Keratinocyte (primary cell): ENCODE results near the gene MRPL34. TPM values are rescaled to one million over a fixed set of nuclear protein-coding genes. Genes with fewer than 3 reads are reported as not detected.

Experiments
- DNase-seq: peaks from one replicate; pipeline ENCODE4 v3.0.0-alpha.2; 2011; ENCODE audit warnings: low read depth, missing footprints, low spot score
- FAIRE-seq: peaks from 2 replicates; lab custom pipeline; 2011; peaks lifted over from hg19 to GRCh38; lab: Jason Lieb, UNC
- H2AFZ ChIP-seq: 2 replicates; pipeline ENCODE4 v1.6.0; 2012; ENCODE audit warnings: low read length, control low read depth, inconsistent platforms; ENCODE audit not compliant: control insufficient read depth
- H3K27ac ChIP-seq: 2 replicates; pipeline ENCODE4 v1.5.1; 2011; ENCODE audit warnings: low read length; ENCODE audit not compliant: control insufficient read depth, insufficient read depth
- H3K27me3 ChIP-seq: 3 replicates; pipeline ENCODE4 v1.6.0; 2011; ENCODE audit warnings: low read length; ENCODE audit not compliant: control insufficient read depth, insufficient read depth; ENCODE audit errors: extremely low read depth
- H3K36me3 ChIP-seq, 2 experiments: 2 replicates in 1 of 2; 3 replicates in 1 of 2; pipeline ENCODE4 v1.5.1; 2011; ENCODE audit warnings: low read length in 2 of 2, mild to moderate bottlenecking in 1 of 2; ENCODE audit not compliant: control insufficient read depth in 2 of 2, insufficient read depth in 2 of 2; ENCODE audit errors: extremely low read depth in 1 of 2
- H3K4me1 ChIP-seq: 3 replicates; pipeline ENCODE4 v1.5.1; 2011; ENCODE audit warnings: low read length; ENCODE audit not compliant: control insufficient read depth, insufficient read depth; ENCODE audit errors: extremely low read depth
- H3K4me2 ChIP-seq: 3 replicates; pipeline ENCODE4 v1.6.0; 2011; ENCODE audit warnings: low read depth, low read length; ENCODE audit not compliant: control insufficient read depth, insufficient read depth; ENCODE audit errors: extremely low read depth
- H3K4me3 ChIP-seq, 3 experiments: fragments of 200-600 bp in 1 of 3; sonication (generic) in 1 of 3; 2 replicates in 2 of 3; 3 replicates in 1 of 3; pipeline ENCODE4 v1.5.1; 2011 to 2016; ENCODE audit warnings: low read length in 3 of 3, mild to moderate bottlenecking in 3 of 3, control low read depth in 2 of 3, inconsistent platforms in 1 of 3, low read depth in 1 of 3, mixed read lengths in 1 of 3, mixed run types in 1 of 3, moderate library complexity in 1 of 3; ENCODE audit not compliant: control insufficient read depth in 2 of 3, insufficient read depth in 2 of 3; ENCODE audit errors: extremely low read depth in 1 of 3
- H3K79me2 ChIP-seq: 2 replicates; pipeline ENCODE4 v1.6.0; 2012; ENCODE audit warnings: low read length; ENCODE audit not compliant: control insufficient read depth, insufficient read depth
- H3K9ac ChIP-seq: 3 replicates; pipeline ENCODE4 v1.6.0; 2011; ENCODE audit warnings: low read length; ENCODE audit not compliant: control insufficient read depth, insufficient read depth; ENCODE audit errors: extremely low read depth
- H3K9me1 ChIP-seq: 3 replicates; pipeline ENCODE4 v1.6.0; 2011; ENCODE audit warnings: low read length; ENCODE audit not compliant: control insufficient read depth, insufficient read depth; ENCODE audit errors: extremely low read depth
- H3K9me3 ChIP-seq: 2 replicates; pipeline ENCODE4 v1.5.1; 2012; ENCODE audit warnings: low read depth, low read length; ENCODE audit not compliant: control insufficient read depth
- H4K20me1 ChIP-seq: 3 replicates; pipeline ENCODE4 v1.6.0; 2011; ENCODE audit warnings: low read length; ENCODE audit not compliant: control insufficient read depth, insufficient read depth; ENCODE audit errors: extremely low read depth
- CTCF ChIP-seq, 3 experiments: IDR thresholded peaks in 1 of 3; conservative IDR thresholded peaks in 1 of 3; optimal IDR thresholded peaks in 1 of 3; 2 replicates in 2 of 3; 3 replicates in 1 of 3; pipeline versions ENCODE3 to v1.5.1; 2011; ENCODE audit warnings: low read length in 3 of 3, mild to moderate bottlenecking in 3 of 3, moderate library complexity in 2 of 3, control low read depth in 1 of 3, inconsistent platforms in 1 of 3; ENCODE audit not compliant: insufficient read depth in 2 of 3; ENCODE audit errors: extremely low read depth in 1 of 3
- EZH2 ChIP-seq: IDR thresholded peaks from one replicate; pipeline ENCODE4 v1.6.1; 2012; ENCODE audit warnings: inconsistent platforms, mild to moderate bottlenecking, low read length, moderate library complexity
- dilution Hi-C: fragments of 300-500 bp; cut with MboI; formaldehyde crosslinking; loops from one replicate; pipeline ENCODE4 v1.7.0; 2020; ENCODE audit warnings: low sequenced_read_pairs; ENCODE audit not compliant: extremely low pct_ligation_motif_present
- polyA plus RNA-seq, 5 experiments: library from polyadenylated mRNA; depleted of rRNA in 3 of 5; stranded (reverse) in 3 of 5; stranded (forward) in 1 of 5; unstranded in 1 of 5; fragments of >200 nt; gene quantifications; 1 replicate in 1 of 5; 2 replicates in 3 of 5; 3 replicates in 1 of 5; pipeline versions ENCODE4 v1.2.1 to v1.2.3, GENCODE V29; 2011 to 2012; ENCODE audit warnings: missing spikeins in 2 of 5, low read depth in 1 of 5, low replicate concordance in 1 of 5

Gene MRPL34
- polyA plus RNA-seq, 1 donor (not counting 4 experiments of a cell fraction or from before 2014, with no cell fraction given) = 63.7 TPM

GRCh38 chr19:17330262-17331044 is 24.8 kb downstream of the MRPL34 start:
- no peak overlapping the region for H3K9ac ChIP-seq
- dilution Hi-C loops = no loop called here

GRCh38 chr19:17331045-17331558 is 25.4 kb downstream of the MRPL34 start:
- dilution Hi-C loops = no loop called here
- DNase-seq (no peak), FAIRE-seq (no peak)
- no peak overlapping the region for H3K9ac ChIP-seq
- H3K4me3 ChIP-seq = no peak overlapping the region
- peaks cover 28% of the 10 kb centered on the region for H3K4me1 ChIP-seq
- no peak overlapping the region for H3K27ac ChIP-seq
- H3K9me3 ChIP-seq = no peaks in the 10 kb centered on the region
- H4K20me1 ChIP-seq = no peaks in the 10 kb centered on the region
- H3K79me2 ChIP-seq = no peaks in the 10 kb centered on the region
- TF ChIP-seq CTCF (optimal IDR thresholded peaks at IDR 0.05 in 1 of 3, IDR thresholded peaks at IDR 0.05 in 1 of 3, conservative IDR thresholded peaks at IDR 0.05 in 1 of 3; ENCODE audit: extremely low read depth in 1 of 3, insufficient read depth in 2 of 3, low read length in 3 of 3) (no peak), EZH2 (no peak)
- no peaks in the 10 kb centered on the region for H3K9me1 ChIP-seq
- H2AFZ ChIP-seq = no peak overlapping the region
- peaks cover 25% of the 10 kb centered on the region for H3K27me3 ChIP-seq
- H3K4me2 ChIP-seq = no peak overlapping the region
- no peaks in the 10 kb centered on the region for H3K36me3 ChIP-seq

More at GRCh38 chr19:17330262-17331044, 24.8 kb downstream of the MRPL34 start:
- no peaks in the 10 kb centered on the region for H3K79me2 ChIP-seq
- H3K4me1 ChIP-seq = peaks cover 27% of the 10 kb centered on the region
- H3K27ac ChIP-seq = no peak overlapping the region
- H3K4me2 ChIP-seq = no peak overlapping the region
- no peak for DNase-seq
- H2AFZ ChIP-seq = no peak overlapping the region
- H3K36me3 ChIP-seq = no peaks in the 10 kb centered on the region
- FAIRE-seq = no peak
- no peaks in the 10 kb centered on the region for H3K9me1 ChIP-seq
- H3K27me3 ChIP-seq = peaks cover 25% of the 10 kb centered on the region
- H3K4me3 ChIP-seq = no peak overlapping the region
- no peak for TF ChIP-seq CTCF (optimal IDR thresholded peaks at IDR 0.05 in 1 of 3, IDR thresholded peaks at IDR 0.05 in 1 of 3, conservative IDR thresholded peaks at IDR 0.05 in 1 of 3; ENCODE audit: extremely low read depth in 1 of 3, insufficient read depth in 2 of 3, low read length in 3 of 3)
- no peak for TF ChIP-seq EZH2
- H3K9me3 ChIP-seq = no peaks in the 10 kb centered on the region
- no peaks in the 10 kb centered on the region for H4K20me1 ChIP-seq
